Natural killer cell (primary cell): ENCODE results near the gene PIWIL4. TPM values are rescaled to one million over a fixed set of nuclear protein-coding genes. Genes with fewer than 3 reads are reported as not detected.

ENCODE experiments used
- ATAC-seq, 3 donors: fragments of 150-1000 bp in 2 of 3; fragments of 200-7000 bp in 1 of 3; cut with Tn5 transposase; 1 replicate in 1 of 3; 2 replicates in 2 of 3; pipeline ENCODE4 v1.10.0; 2021; ENCODE audit warnings: mild to moderate bottlenecking in 2 of 3, moderate library complexity in 2 of 3
- DNase-seq, 2 donors: peaks; one replicate each; pipeline versions ENCODE4 v3.0.0 to v3.0.0-alpha.2; 2013 to 2021; ENCODE audit warnings: mixed read lengths in 1 of 2
- H3K27ac ChIP-seq: one replicate; pipeline ENCODE4 v1.5.1; 2013; ENCODE audit warnings: mild to moderate bottlenecking, low read length
- H3K27me3 ChIP-seq: one replicate; pipeline ENCODE4 v1.6.1; 2013; ENCODE audit warnings: low read length; ENCODE audit not compliant: control insufficient read depth, insufficient read depth
- H3K36me3 ChIP-seq: one replicate; pipeline ENCODE4 v1.6.1; 2013; ENCODE audit warnings: low read length; ENCODE audit not compliant: control insufficient read depth, insufficient read depth
- H3K4me1 ChIP-seq: one replicate; pipeline ENCODE4 v1.6.1; 2013; ENCODE audit warnings: low read length; ENCODE audit not compliant: control insufficient read depth, insufficient read depth
- H3K4me3 ChIP-seq: one replicate; pipeline ENCODE4 v1.5.1; 2013; ENCODE audit warnings: low read length
- H3K9me3 ChIP-seq: one replicate; pipeline ENCODE4 v1.6.1; 2013; ENCODE audit warnings: low read length; ENCODE audit not compliant: control insufficient read depth, insufficient read depth
- H3K27ac Mint-ChIP-seq, 2 donors: one replicate each; pipeline ENCODE4 v1.8.0; 2022; ENCODE audit warnings: mild to moderate bottlenecking in 2 of 2, mixed read lengths in 2 of 2, moderate library complexity in 1 of 2
- H3K27me3 Mint-ChIP-seq, 2 donors: one replicate each; pipeline ENCODE4 v1.8.0; 2022; ENCODE audit warnings: low read depth in 2 of 2, mixed read lengths in 2 of 2
- H3K36me3 Mint-ChIP-seq: one replicate; pipeline ENCODE4 v1.8.0; 2022; ENCODE audit warnings: mixed read lengths
- H3K4me1 Mint-ChIP-seq, 2 donors: one replicate each; pipeline ENCODE4 v1.8.0; 2022; ENCODE audit warnings: mixed read lengths in 2 of 2
- H3K4me3 Mint-ChIP-seq: one replicate; pipeline ENCODE4 v1.8.0; 2022; ENCODE audit warnings: mild to moderate bottlenecking, moderate library complexity, mixed read lengths
- H3K9me3 Mint-ChIP-seq, 2 donors: one replicate each; pipeline ENCODE4 v1.8.0; 2022; ENCODE audit warnings: mixed read lengths in 2 of 2
- CTCF ChIP-seq: fragments of 200-600 bp; IDR thresholded peaks from one replicate; pipeline ENCODE4 v1.8.0; 2022; ENCODE audit warnings: antibody characterized with exemption
- WGBS: methylation state at CpG from one replicate; pipeline ENCODE4 v1.1.7; 2013; ENCODE audit warnings: missing lambda C conversion rate; ENCODE audit not compliant: insufficient coverage; 5-methylcytosine and 5-hydroxymethylcytosine counted together
- intact Hi-C: fragments of 100-400 bp; cut with micrococcal nuclease; formaldehyde crosslinking; loops from one replicate; pipeline ENCODE4 v1.14.2; 2022
- total RNA-seq, 4 donors: library from RNA; stranded (reverse); fragments of 120-200 nt in 1 of 4; gene quantifications; one replicate each; pipeline versions ENCODE4 v1.2.3 to v1.2.4, GENCODE V29; 2013 to 2022

PIWIL4 gene
- total RNA-seq, 3 donors from 2014 or later (not counting 1 experiment from before 2014, with no cell fraction given), result 2.0 to 2.7 (median 2.2) TPM

GRCh38 chr11:94590352-94591041 lies 23.3 kb downstream of the PIWIL4 start:
- TF ChIP-seq CTCF, result no peak
- ATAC-seq (no peak), DNase-seq (no peak)
- Histone ChIP-seq H3K36me3 (no peaks in the 10 kb centered on the region), H3K4me1 (no peaks in the 10 kb centered on the region), H3K9me3 (no peaks in the 10 kb centered on the region), H3K27me3 (no peaks in the 10 kb centered on the region), H3K4me3 (no peak overlapping the region), H3K27ac (no peak overlapping the region)
- Mint-ChIP-seq H3K4me1 (no peaks in the 10 kb centered on the region), H3K27ac (no peak overlapping the region), H3K27me3 (no peaks in the 10 kb centered on the region), H3K4me3 (no peak overlapping the region), H3K36me3 (no peaks in the 10 kb centered on the region), H3K9me3 (no peaks in the 10 kb centered on the region)
- WGBS, result 67% methylated on average over 6 of the region's 6 CpGs
- intact Hi-C loops, result no loop called here

GRCh38 chr11:94593030-94593429 lies 25.9 kb downstream of the PIWIL4 start:
- Mint-ChIP-seq H3K4me3 (no peak overlapping the region), H3K36me3 (no peaks in the 10 kb centered on the region), H3K27me3 (no peaks in the 10 kb centered on the region), H3K4me1 (no peaks in the 10 kb centered on the region), H3K27ac (no peak overlapping the region), H3K9me3 (no peaks in the 10 kb centered on the region)
- Histone ChIP-seq H3K4me3 (no peak overlapping the region), H3K9me3 (no peaks in the 10 kb centered on the region), H3K27ac (no peak overlapping the region), H3K27me3 (no peaks in the 10 kb centered on the region), H3K36me3 (no peaks in the 10 kb centered on the region), H3K4me1 (no peaks in the 10 kb centered on the region)
- TF ChIP-seq CTCF, result no peak
- DNase-seq (no peak), ATAC-seq (no peak)
- intact Hi-C loops, result no loop called here
- WGBS, result 92% methylated on average over 2 of the region's 2 CpGs

- 79% methylated on average over 5 of the region's 6 CpGs for whole genome bisulfite sequencing
- no peaks in the 10 kb centered on the region for H3K9me3 Mint-ChIP-seq
- H3K4me3 Mint-ChIP-seq, result no peak overlapping the region
- no peak overlapping the region for H3K27ac Mint-ChIP-seq
- no peak for TF ChIP-seq CTCF
- H3K9me3 ChIP-seq, result no peaks in the 10 kb centered on the region
- no peaks in the 10 kb centered on the region for H3K27me3 ChIP-seq
- no peaks in the 10 kb centered on the region for H3K36me3 Mint-ChIP-seq
- DNase-seq (no peak), ATAC-seq (no peak)
- intact Hi-C loops, result no loop called here
- H3K36me3 ChIP-seq, result no peaks in the 10 kb centered on the region
- no peaks in the 10 kb centered on the region for H3K27me3 Mint-ChIP-seq
- H3K4me1 Mint-ChIP-seq, result no peaks in the 10 kb centered on the region
- no peak overlapping the region for H3K27ac ChIP-seq
- H3K4me1 ChIP-seq, result no peaks in the 10 kb centered on the region
- H3K4me3 ChIP-seq, result no peak overlapping the region
Observed at GRCh38 chr11:94595076-94595475, 27.9 kb downstream of the PIWIL4 start.

- Mint-ChIP-seq H3K36me3 (no peaks in the 10 kb centered on the region), H3K4me1 (no peaks in the 10 kb centered on the region), H3K4me3 (no peak overlapping the region), H3K9me3 (no peaks in the 10 kb centered on the region), H3K27me3 (no peaks in the 10 kb centered on the region), H3K27ac (no peak overlapping the region)
- no peak for TF ChIP-seq CTCF
- Histone ChIP-seq H3K36me3 (no peaks in the 10 kb centered on the region), H3K27ac (no peak overlapping the region), H3K9me3 (no peaks in the 10 kb centered on the region), H3K4me3 (no peak overlapping the region), H3K27me3 (no peaks in the 10 kb centered on the region), H3K4me1 (no peaks in the 10 kb centered on the region)
- intact Hi-C loops, result no loop called here
- WGBS, result no CpG with 5 or more reads among the region's 2 CpGs
- ATAC-seq, result no peak
- DNase-seq, result no peak
Observed at GRCh38 chr11:94597896-94598295, 30.7 kb downstream of the PIWIL4 start.
